GM21390 (cell line): ENCODE measurements around the gene FRMD8.
"Not testable (repeated sequence)": the region's sequence is repeated elsewhere in the genome, so short reads cannot be mapped to it uniquely, and the experiment has no call there.

Experiments
- ATAC-seq: cut with Tn5 transposase; IDR thresholded peaks from one replicate; pipeline ENCODE4 v1.9.1; 2021; ENCODE audit not compliant: unreplicated experiment

FRMD8 gene

GRCh38 chr11:65412271-65413076 is 26.0 kb downstream of the FRMD8 start:
- no peak for ATAC-seq

- ATAC-seq: not testable (repeated sequence)
Measured at GRCh38 chr11:65413077-65413664, 26.7 kb downstream of the FRMD8 start.

DNA sequence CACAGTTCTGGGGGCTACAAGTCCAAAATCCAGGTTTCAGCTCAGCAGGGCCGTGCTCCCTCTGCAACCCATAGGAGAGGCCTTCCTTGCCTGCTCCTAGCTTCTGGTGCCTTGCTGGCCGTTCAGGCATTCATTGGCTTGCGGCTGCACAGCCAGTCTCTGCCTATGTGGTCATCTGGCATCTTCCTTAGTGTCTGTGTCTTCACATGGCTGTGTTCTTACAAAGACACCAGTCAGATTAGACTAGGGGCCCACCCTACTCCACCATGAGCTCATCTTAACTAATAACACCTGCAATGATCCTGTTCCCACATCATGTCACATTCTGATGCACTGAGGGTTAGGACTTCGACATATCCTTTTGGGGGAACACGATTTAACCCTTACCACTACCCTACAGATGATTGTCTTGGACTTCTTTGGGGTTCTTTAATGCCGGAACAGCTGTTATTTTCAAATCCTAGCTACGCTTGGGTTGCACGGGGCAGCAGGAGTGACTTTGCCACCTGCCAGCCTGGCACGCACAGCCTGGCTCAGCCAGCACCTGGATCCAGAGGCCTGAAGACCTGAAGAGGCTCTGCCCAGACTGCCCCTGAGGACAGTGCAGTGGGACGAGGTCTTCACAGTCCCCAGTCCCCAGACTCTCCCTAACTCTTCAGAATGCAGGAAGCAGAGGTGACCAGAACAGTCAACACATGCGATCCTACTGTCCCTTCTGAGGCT is 28.5 kb downstream of the FRMD8 start:
- no peak for ATAC-seq

DNA sequence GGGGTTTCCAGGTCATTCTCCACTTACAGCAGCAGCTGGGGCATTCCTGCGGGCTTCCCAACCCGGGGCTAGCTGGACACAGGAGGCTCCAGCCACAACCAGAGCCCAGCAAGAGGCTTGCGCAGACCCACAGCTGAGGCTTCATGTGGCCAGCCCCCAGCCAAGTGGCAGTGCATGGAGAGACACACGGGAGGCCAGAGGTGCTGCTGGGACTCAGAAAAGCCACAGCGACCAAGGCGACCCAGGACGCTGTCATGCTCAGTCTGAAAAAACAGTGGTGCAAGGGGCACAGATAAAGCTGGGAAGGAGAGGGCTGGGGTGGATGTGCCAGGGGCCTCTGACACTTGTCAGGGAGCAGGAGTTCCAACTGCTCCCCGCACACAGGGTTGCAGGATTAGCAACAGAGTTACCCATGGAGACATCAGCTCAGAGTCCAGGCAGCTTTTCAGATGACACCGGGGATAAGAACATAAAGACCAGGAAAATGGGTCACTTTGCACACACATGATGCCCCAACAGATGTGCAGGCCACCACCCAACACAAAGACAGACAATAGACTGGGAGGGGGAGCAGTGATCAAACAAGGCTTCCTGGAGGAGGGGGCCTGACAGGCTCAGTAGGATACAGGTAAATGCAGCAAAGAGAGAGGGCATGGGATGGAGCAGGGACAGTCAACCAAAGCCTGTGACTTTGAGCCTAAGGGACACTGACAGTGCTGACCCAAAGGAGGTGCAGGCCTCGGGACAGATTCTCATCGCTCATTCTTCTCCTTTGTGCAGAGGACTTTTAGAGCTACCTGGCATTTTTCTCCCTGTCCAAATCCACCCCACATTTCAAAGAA is 29.3 kb downstream of the FRMD8 start:
- ATAC-seq: no peak

DNA sequence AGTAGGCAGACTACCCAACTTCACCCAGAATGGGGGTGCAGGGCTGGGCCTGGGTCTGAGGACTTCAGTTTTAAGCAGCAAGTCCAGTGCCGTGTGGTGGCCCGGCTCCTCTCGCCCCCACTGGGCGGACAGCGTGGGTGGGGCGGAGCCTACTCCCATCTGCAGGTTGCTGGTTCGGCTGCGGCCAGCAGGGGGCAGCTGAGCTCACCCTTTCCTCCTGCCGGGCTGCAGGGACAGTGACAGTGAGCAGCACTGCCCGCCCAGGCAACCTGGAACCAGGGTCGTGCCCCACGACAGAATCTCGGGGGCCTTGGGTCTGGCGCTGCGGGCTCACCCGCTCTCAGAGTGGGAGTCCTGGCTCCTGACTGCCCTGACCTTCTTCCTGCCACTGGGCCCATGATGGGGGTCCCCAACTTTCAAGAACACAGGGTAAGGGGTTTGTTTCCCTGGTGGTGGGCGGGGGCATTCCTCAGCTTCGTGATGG is 29.9 kb downstream of the FRMD8 start:
- ATAC-seq: no peak

- no peak for ATAC-seq
Measured at GRCh38 chr11:65416841-65417701, 30.6 kb downstream of the FRMD8 start.

GRCh38 chr11:65417702-65418430 is 31.4 kb downstream of the FRMD8 start:
- ATAC-seq: no peak

DNA sequence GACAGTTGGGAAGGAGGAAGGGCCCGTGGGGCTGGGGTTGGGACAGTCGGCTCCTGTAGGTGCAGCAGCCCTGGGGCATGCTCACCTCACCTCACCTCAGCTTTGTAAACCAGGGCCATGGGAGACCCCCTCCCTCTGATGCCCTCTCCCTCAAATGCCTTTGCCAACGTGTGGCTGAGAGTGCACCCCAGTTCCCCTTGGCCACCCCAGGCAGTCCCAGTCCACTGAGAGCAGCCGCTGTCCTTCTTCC is 31.9 kb downstream of the FRMD8 start:
- ATAC-seq: no peak

GRCh38 chr11:65418681-65419459 is 32.4 kb downstream of the FRMD8 start:
- peak; percentile 26 for ATAC-seq

DNA sequence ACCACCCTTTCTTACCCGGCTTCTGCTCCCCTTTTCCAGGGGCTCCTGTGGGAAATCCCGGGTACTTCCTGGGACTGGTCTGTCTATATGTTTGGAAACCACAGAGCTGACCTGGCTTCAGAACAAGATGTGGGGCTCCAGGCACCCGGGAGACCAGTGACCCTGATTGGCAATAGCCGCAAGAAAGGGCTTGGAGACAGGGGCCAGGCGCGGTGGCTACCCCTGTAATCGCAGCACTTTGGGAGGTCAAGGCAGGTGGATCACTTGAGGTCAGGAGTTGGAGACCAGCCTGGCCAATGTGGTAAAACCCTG is 33.0 kb downstream of the FRMD8 start:
- no peak for ATAC-seq

GRCh38 chr11:65419772-65420481 is 33.5 kb downstream of the FRMD8 start:
- no peak for ATAC-seq

DNA sequence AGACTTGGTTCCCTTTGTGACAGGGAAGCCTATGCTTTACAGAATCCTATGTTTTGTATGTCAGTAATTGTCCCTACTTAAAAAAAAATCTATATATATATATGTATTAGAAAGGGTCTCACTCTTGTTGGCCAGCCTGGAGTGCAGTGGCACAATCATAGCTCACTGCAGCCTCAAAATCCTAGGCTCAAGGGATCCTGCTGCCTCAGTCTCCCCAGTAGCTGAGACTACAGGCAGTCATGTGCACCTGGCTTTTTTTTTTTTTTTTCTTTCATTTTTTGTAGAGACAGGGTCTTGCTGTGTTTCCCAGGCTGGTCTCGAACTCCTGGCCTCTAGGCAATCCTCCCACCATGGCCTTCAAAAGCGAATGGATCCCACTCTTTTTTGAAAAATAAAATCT is 34.1 kb downstream of the FRMD8 start:
- no peak for ATAC-seq

GRCh38 chr11:65420979-65421793 is 34.7 kb downstream of the FRMD8 start:
- ATAC-seq: no peak

- peak; percentile 26 for ATAC-seq
Measured at GRCh38 chr11:65421794-65422632, 35.6 kb downstream of the FRMD8 start.

- no peak for ATAC-seq
Measured at GRCh38 chr11:65422633-65423515, 36.4 kb downstream of the FRMD8 start, which contains the start of gene NEAT1. NEAT1 (plus strand) TSS chr11:65422798.
